Measurements from ENCODE around the gene RNU6-1.

RNU6-1 gene

DNA sequence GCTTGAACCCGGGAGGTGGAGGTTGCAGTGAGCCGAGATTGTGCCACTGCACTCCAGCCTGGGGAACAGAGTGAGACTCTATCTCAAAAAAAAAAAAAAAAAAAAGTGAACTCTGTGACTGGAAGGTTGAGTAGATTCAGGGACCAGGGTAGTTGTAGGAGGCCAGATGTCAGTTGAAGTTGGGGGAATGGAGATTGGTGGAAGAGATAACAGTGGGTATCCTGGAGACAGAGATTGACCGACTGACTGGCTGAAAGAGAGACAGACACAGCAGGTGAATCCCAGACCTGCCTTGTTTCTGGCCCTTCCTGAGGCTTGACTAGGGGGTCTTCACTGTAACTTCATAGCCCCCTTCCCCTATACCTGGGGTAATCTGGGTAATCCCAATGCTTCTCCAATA, 22.1 kb upstream of the RNU6-1 start:
- H3K4me3 ChIP-seq (replicated peaks; ENCODE audit: low read depth, low read length): no peak overlapping the region
- no peak for DNase-seq (ENCODE audit: low read depth)
- no peak for TF ChIP-seq CTCF (IDR thresholded peaks at IDR 0.05; ENCODE audit: low read length, missing control alignments)

DNA sequence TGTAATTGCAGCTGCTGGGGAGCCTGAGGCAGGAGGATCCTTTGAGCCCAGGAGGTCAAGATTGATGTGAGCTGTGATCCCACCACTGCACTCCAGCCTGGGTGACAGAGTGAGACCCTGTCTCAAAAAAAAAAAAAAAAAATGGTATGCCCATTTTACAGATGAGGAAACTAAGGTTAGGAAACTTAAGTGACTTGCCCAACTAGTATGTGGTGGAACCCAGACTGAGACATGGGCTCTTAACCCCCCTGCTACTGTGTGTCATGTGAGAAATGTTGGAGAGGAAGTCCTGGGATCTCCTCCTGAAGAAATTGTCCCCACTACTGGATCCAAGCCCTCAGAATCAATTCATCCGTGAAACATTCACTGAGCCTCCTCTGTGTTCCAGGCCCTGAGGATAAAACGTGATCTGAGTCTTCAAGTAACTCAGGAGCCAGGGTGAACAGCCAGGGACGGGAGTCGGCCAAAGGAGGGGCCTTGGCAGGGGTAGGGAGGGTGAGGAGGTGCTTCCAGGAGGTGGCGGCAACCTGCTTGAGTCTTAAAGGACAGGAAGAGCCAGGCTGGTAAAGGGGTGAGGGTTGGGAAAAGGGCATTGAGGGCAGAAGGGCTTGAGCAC, 19.6 kb upstream of the RNU6-1 start:
- TF ChIP-seq CTCF (IDR thresholded peaks at IDR 0.05; ENCODE audit: low read length, missing control alignments): no peak
- H3K4me3 ChIP-seq (replicated peaks; ENCODE audit: low read depth, low read length): no peak overlapping the region
- no peak for DNase-seq (ENCODE audit: low read depth)

DNA sequence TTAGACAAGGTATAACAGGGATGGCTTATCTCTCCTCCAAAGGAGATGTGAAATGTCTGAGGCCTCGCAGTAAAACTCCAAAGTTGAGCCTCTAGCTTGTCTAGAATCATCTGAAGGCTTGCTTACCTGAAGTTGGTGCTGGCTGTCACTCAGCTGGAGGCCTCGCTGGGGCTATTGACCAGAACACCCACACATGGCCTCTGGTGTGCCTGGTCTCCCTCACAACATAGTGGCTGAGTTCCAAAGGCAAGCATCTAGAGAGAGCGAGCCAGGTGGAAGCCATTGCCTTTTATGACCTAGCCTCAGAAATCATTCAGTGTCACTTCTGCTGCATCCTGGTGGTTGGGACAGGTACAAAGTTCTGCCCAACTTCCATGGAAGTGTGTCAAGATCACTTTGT, 17.4 kb upstream of the RNU6-1 start:
- no peak overlapping the region for H3K4me3 ChIP-seq (replicated peaks; ENCODE audit: low read depth, low read length)
- no peak for DNase-seq (ENCODE audit: low read depth)
- no peak for TF ChIP-seq CTCF (IDR thresholded peaks at IDR 0.05; ENCODE audit: low read length, missing control alignments)

DNA sequence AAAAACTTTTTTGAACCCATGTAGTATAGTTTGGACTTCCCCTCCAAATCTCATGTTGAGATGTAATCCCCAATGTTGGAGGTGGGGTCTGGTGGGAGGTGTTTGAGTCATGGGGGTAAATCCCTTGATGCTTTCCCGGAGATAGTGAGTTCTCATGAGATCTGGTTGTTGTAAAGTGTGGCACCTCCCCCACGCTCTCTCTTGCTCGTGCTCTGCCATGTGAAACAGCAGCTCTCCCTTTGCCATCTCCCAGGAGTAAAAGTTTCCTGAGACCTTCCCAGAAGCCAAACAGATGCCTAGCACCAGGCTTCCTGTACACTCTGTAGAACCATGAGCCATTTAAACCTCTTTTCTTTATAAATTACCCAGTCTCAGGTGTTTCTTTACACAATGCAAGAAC, 16.0 kb upstream of the RNU6-1 start:
- no peak for DNase-seq (ENCODE audit: low read depth)
- H3K4me3 ChIP-seq (replicated peaks; ENCODE audit: low read depth, low read length): no peak overlapping the region
- no peak for TF ChIP-seq CTCF (IDR thresholded peaks at IDR 0.05; ENCODE audit: low read length, missing control alignments)

DNA sequence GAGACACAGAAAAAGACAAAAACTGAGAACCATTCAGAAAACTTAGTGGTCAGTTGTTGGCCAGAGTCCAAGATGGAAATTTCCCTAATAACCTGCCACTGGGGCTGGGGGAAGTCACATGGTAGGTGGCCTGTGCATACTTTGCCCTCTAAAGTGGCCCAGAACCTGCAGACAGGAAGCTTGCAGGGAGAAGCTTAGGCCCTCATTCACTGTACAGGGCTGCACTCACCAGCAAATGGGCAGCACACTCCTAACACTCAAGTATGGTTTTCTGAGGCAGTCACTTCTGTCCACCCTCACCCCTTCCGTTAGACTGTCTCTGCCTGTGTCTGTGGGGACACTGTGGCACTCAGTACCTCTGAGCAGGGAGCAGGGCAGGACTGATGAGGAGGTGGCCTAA, 14.5 kb upstream of the RNU6-1 start:
- DNase-seq (ENCODE audit: low read depth): no peak
- no peak overlapping the region for H3K4me3 ChIP-seq (replicated peaks; ENCODE audit: low read depth, low read length)
- TF ChIP-seq CTCF (IDR thresholded peaks at IDR 0.05; ENCODE audit: low read length, missing control alignments): no peak

DNA sequence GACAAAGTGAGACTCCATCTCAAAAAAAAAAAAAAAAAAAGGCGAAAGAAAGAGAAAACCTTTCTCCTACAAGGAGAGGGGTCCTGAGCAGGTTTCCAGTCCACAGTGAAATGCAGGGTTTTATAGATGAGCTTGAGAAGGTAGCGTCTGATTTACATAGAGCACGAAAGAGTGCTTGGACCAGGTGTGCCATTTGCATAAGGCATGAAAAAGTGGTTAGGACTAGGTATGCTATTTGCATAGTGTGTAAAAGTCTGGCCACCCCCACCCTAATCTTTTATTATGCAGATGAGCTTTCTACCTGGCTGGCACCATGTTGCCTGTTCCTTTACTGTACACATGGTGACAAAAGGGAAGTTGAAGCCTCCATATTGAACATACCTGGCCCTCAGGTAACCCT, 13.6 kb upstream of the RNU6-1 start:
- DNase-seq (ENCODE audit: low read depth): no peak
- TF ChIP-seq CTCF (IDR thresholded peaks at IDR 0.05; ENCODE audit: low read length, missing control alignments): no peak
- no peak overlapping the region for H3K4me3 ChIP-seq (replicated peaks; ENCODE audit: low read depth, low read length)

GRCh38 chr15:67852418-67852817, 12.6 kb upstream of the RNU6-1 start:
- no peak for DNase-seq (ENCODE audit: low read depth)
- TF ChIP-seq CTCF (IDR thresholded peaks at IDR 0.05; ENCODE audit: low read length, missing control alignments): no peak
- H3K4me3 ChIP-seq (replicated peaks; ENCODE audit: low read depth, low read length): no peak overlapping the region
